HG03521 (cell line): ENCODE results near the gene REL.
A peak's percentile ranks its signal among the peaks of the same experiment; 100 is the strongest.
"Not testable (repeated sequence)": the region's sequence is repeated elsewhere in the genome, so short reads cannot be mapped to it uniquely, and the experiment has no call there.

ENCODE experiments used
- ATAC-seq: cut with Tn5 transposase; IDR thresholded peaks from one replicate; pipeline ENCODE4 v1.9.1; 2021; ENCODE audit warnings: mild to moderate bottlenecking, moderate library complexity; ENCODE audit not compliant: unreplicated experiment

Gene REL

GRCh38 chr2:60867007-60867406 is 14.4 kb upstream of the REL start:
- ATAC-seq = no peak

DNA sequence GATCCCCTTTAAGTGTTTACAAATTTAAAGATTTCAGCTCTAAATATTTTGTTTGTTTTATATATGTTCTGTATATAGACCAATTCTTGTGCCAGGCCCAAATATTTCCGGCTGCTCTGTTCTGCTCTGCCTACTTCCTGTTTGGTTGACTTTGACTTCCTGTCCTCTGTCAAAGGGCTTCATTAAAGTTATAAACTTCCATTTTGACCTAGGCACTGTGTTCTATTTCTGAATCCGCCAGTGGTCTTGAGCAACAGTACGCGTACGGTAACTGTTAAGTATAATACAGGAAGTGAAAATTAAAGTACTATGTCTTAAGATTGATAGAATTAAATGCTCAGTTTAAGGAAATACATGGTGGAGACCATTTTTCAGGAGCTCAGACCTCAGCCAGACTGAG is 13.5 kb upstream of the REL start:
- no peak for ATAC-seq

DNA sequence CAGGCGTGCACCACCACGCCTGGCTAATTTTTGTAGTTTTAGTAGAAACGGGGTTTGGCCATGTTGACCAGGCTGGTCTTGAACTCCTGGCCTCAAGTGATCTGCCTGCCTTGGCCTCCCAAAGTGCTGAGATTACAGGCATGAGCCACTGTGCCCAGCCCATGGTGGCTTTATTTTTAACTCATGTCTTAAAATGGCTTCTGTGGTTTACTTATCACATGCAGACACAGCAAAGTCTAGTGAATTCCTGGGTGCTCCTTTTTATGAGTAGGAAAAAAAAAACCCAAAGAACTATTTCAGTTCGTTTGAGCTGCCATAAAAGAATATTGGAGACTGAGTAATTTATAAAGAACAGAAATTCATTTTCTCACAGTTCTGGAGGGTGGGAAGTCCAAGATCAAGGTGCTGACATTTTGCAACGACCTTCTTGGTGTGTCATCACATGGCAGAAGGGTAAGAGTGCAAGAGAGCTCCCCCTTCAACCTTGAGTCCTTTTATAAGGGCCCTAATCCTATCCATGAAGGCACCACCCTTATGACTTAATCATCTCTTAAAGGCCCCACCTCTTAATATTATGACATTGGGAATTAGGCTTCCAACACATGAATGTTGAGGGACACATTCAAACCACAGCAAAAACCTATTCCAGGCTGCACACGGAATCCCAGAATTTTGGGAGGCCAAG is 12.6 kb upstream of the REL start:
- ATAC-seq = no peak

DNA sequence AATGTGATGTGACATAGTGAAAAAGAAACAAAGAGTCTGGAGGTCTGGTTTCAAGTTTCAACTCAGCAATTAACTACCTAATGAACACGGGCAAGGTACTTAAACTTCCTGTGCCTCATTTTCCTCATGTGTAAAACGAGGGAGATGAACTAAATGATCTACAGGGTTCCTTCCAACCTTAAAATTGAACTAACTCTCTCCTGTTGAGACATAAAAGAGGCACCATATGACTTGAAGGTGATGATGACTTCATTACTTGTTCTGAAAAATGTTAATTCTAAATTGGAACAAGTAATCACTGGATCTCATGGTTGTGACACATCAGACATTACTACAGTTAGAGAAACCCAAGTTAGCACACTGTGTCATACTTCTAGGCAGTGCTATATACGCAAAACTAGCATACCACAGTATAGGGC is 8.9 kb upstream of the REL start:
- no peak for ATAC-seq

- peak; percentile 68 for ATAC-seq
These were observed 8.0 kb upstream of the REL start for GRCh38 chr2:60873381-60873780.

DNA sequence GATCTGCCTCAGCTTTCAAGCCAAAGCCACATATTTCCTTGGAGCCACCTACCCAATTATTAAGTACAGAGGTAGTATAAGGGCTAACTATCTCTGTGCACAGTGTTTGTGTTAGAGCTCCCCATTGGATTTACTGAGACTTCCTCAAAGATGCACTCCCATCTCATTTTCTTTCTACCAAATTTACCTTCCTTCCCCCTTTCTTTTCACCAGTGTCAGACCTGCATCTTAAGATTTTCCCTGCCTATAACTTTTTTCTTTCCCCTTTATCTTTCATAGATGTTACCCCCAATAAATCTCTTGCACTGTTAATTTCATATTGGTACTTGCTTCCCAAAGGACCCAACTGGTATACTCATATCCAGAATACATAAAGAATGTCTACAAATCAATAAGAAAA is 5.9 kb upstream of the REL start:
- no peak for ATAC-seq

GRCh38 chr2:60880643-60881046 is 729 bp upstream of the REL start:
- ATAC-seq = no peak

DNA sequence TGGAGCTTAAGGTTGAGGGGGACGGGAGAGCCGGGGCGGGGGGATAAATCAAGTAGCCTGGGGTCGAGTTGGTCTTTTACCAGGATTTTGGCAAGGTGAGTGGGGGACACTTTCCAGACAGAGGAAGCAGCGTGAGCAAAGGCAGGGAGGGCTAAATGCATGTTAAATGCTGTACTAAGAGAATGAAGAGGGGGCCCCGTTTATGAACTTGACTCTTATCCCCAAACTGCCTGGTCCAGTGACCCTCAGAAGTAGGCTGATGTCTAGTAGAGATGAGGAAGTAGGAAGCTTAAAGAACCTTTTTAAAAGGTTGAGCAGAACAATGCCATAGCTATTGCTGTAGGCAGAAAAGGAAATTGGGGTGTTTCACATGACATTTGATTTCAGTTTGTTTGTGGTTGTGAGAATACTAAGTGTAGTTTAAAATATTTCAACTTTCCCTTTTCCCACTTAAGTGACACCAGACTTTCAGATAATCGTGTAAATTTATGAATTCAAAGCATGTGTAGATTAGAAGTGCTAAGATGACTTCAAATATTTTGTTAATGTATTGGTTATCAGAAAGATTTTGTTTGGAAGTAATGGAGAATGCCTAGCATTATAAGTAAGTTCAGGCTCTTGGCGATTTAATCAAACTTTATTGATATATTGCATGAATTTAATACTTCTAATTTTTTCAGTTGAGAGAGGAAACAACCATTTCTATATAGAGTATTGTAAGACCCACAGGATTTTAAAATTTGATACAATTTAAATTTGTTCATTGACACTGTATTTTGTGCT is 1.8 kb downstream of the REL start:
- ATAC-seq = no peak

DNA sequence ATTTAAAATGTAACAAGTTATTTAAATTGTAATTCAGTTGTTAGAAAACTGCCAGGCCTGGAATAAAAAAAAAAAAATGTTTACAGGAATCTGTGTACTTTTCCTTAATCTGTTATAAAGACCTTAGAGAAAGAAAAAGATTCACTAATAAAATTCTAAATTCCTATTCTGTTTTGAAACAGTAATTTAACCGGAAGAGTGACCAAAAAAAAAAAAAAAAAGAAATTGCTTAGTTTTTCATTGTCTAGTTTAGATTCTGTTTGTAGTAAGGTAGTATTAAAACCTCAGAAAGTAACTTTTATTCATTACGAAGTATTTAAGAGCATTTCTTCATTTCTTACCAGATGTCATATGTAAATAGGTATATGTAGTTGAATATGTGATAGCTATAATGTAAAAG is 2.5 kb downstream of the REL start:
- ATAC-seq = no peak

GRCh38 chr2:60884800-60885199 is 3.4 kb downstream of the REL start:
- ATAC-seq = no peak

DNA sequence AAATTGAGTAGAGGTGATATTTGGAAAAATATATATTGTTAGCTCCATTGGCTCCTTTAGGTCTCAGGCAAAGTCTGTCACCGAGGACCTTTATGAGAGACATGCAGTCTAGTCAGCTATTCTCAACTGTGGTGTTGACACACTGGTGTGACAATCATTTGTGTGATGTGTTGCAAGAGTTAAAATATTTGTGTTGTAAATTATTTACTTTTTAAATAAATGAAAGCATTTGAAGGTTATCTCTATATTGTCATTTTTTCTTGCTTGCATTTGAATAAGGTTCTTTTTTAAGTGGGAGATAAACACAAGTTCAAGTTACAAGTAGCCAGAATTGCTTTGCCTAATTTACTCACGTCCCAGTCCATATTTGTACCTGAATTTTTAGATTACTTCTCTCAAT is 4.3 kb downstream of the REL start:
- no peak for ATAC-seq

DNA sequence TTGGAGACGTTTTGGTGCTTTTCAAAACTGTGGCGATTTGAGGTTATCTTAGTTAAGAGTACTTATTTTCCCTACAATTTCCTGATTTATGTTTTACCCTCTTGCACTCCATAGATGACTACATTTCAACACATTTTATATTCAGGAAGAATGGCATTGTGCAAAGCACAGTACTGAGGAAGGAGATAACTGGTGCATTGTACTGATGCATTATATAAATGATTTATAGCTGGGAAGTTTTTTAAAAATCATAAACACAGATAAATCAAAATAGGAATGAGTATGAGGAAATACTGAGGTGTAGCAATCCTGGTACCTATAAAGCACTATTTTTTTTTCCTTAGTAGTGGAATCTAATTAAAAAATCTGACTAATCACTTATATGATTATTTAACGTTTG is 5.6 kb downstream of the REL start:
- no peak for ATAC-seq

GRCh38 chr2:60888853-60889252 is 7.5 kb downstream of the REL start:
- no peak for ATAC-seq

DNA sequence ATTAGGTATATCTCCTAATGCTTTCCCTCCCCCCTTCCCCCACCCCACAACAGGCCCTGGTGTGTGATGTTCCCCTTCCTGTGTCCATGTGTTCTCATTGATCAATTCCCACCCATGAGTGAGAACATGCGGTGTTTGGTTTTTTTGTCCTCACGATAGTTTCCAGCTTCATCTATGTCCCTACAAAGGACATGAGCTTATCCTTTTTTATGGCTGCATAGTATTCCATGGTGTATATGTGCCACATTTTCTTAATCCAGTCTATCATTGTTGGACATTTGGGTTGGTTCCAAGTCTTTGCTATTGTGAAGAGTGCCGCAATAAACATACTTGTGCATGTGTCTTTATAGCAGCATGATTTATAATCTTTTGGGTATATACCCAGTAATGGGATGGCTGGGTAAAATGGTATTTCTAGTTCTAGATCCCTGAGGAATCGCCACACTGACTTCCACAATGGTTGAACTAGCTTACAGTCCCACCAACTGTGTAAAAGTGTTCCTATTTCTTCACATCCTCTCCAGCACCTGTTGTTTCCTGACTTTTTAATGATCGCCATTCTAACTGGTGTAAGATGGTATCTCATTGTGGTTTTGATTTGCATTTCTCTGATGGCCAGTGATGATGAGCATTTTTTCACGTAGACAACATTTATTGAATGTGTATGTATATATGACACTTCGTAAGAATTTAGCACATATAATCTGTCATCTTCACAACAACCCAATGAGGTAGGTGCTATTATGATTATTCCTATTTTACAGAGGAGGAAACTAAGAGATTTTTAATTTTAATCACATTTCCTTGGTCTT is 8.4 kb downstream of the REL start:
- not testable (repeated sequence) for ATAC-seq

GRCh38 chr2:60890393-60890707 is 9.0 kb downstream of the REL start:
- ATAC-seq = no peak

GRCh38 chr2:60891180-60891579 is 9.8 kb downstream of the REL start:
- ATAC-seq = no peak

DNA sequence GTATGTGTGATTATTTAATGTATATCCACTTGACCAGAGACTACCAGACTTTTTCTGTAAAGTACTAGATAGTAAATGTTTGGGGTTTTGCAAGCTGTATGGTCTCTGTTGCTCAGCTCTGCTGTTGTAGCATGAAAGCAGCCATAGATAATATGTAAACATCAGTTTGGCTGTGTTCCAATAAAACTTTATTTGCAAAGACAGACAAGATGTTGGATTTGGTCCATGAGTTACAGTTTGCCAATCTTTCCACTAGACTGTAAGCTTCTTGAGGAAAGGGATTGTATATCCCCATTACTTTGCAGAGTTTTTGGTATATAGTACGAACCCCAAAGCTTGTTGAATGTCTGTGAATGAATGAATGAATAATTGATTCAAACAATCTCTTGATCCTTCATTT is 17.2 kb downstream of the REL start:
- no peak for ATAC-seq

GRCh38 chr2:60899230-60899891 is 18.0 kb downstream of the REL start:
- ATAC-seq = no peak

GRCh38 chr2:60899892-60900249 is 18.5 kb downstream of the REL start:
- ATAC-seq = no peak

GRCh38 chr2:60901296-60901695 is 19.9 kb downstream of the REL start:
- not testable (repeated sequence) for ATAC-seq

GRCh38 chr2:60905867-60906266 is 24.5 kb downstream of the REL start:
- not testable (repeated sequence) for ATAC-seq
